Ovary (tissue), 9 donors: Measurements from ENCODE around the gene ZNF45. TPM values are rescaled to one million over a fixed set of nuclear protein-coding genes. Genes with fewer than 3 reads are reported as not detected.

Experiments
- polyA plus RNA-seq, 2 donors: library from polyadenylated mRNA; stranded (reverse); fragments of 200-250 nt in 1 of 2; fragments of 350-450 nt in 1 of 2; fragmentation: Illumina TruSeq in 1 of 2; extraction: RNeasy Lipid Tissue Mini Kit (QIAGEN cat#74804) in 1 of 2; gene quantifications; one replicate each; pipeline ENCODE4 v1.2.3, GENCODE V29; 2013 to 2014
- small RNA-seq: library from RNA; depleted of rRNA; stranded (forward); fragments of <200 nt; gene quantifications from one replicate; pipeline ENCODE3, GENCODE V24; 2016
- total RNA-seq, 7 donors: library from RNA; depleted of rRNA in 2 of 7; stranded (reverse); fragments of >200 nt in 2 of 7; fragmentation: NEBNext Ultra II Directional in 3 of 7; extraction: Animal tissue kit (Norgen Biotek cat#: 25700) in 3 of 7; gene quantifications; one replicate each; pipeline versions ENCODE4 v1.1.0 to v1.2.4, GENCODE V29; 2016 to 2023
- donor health status: DM: no; HTN: no; CAD: no; lungs with moderate emphysema.
- donor health status: DM: no; HTN: no; CAD: no.
- donor health status: Bipolar disorder and iron deficiency.
- donor health status: DM: yes; HTN: yes; CAD: no.
- donor health status: DM: no; HTN: no; CAD: no.
- donor health status: DM: yes; HTN: yes; CAD: no.

Gene ZNF45
- total and polyA plus RNA-seq, 9 donors: 7.0 to 18.8 (median 13.5) TPM

Small RNA genes lying within 50 kb of the gene (small RNA-seq; reads per million reads assigned to genes)
- gene AC006213.5: not detected

Other genes starting within 250 kb of the ZNF45 start
- gene IRGC, start 219.2 kb downstream of the ZNF45 start, total RNA-seq: not detected
- not detected for gene IRGC, start 219.2 kb downstream of the ZNF45 start, polyA plus RNA-seq
- gene SMG9, start 180.3 kb downstream of the ZNF45 start, total RNA-seq: 10 to 100 TPM; 13.9 to 34.8 (median 24.2) TPM
- gene SMG9, start 180.3 kb downstream of the ZNF45 start, polyA plus RNA-seq: 10 to 100 TPM; 15.7 to 15.9 TPM
- 1 to 10 TPM in 5 of 7 donors, under 1 TPM in 2; 0.61 to 9.1 (median 2.6) TPM for gene KCNN4, start 154.3 kb downstream of the ZNF45 start, total RNA-seq
- gene KCNN4, start 154.3 kb downstream of the ZNF45 start, polyA plus RNA-seq: under 1 TPM; 0.28 to 0.71 TPM
- 1 to 10 TPM in 2 of 7 donors, under 1 TPM in 5; 0.25 to 1.9 (median 0.79) TPM for gene LYPD5, start 132.8 kb downstream of the ZNF45 start, total RNA-seq
- 1 to 10 TPM in 1 of 2 donors, under 1 TPM in 1; 0.27 to 1.9 TPM for gene LYPD5, start 132.8 kb downstream of the ZNF45 start, polyA plus RNA-seq
- 10 to 100 TPM in 5 of 7 donors, 1 to 10 TPM in 2; 8.2 to 14.6 (median 11.9) TPM for gene ZNF283, start 108.0 kb downstream of the ZNF45 start, total RNA-seq
- 1 to 10 TPM; 3.2 to 7.3 TPM for gene ZNF283, start 108.0 kb downstream of the ZNF45 start, polyA plus RNA-seq
- gene ZNF404, start 51.3 kb downstream of the ZNF45 start, total RNA-seq: 1 to 10 TPM; 2.1 to 6.4 (median 4.6) TPM
- gene ZNF404, start 51.3 kb downstream of the ZNF45 start, polyA plus RNA-seq: 1 to 10 TPM; 3.2 TPM
- gene ZNF221, start 15.9 kb upstream of the ZNF45 start, total RNA-seq: 10 to 100 TPM in 1 of 7 donors, 1 to 10 TPM in 6; 2.2 to 11.5 (median 8.0) TPM
- gene ZNF221, start 15.9 kb upstream of the ZNF45 start, polyA plus RNA-seq: 1 to 10 TPM; 2.3 to 3.3 TPM
- gene ZNF155, start 48.9 kb upstream of the ZNF45 start, total RNA-seq: 10 to 100 TPM in 5 of 7 donors, 1 to 10 TPM in 2; 3.7 to 13.2 (median 10.7) TPM
- gene ZNF155, start 48.9 kb upstream of the ZNF45 start, polyA plus RNA-seq: 1 to 10 TPM; 6.4 to 9.7 TPM
- 10 to 100 TPM in 1 of 7 donors, 1 to 10 TPM in 6; 2.6 to 11.2 (median 4.4) TPM for gene ZNF230, start 67.7 kb upstream of the ZNF45 start, total RNA-seq
- gene ZNF230, start 67.7 kb upstream of the ZNF45 start, polyA plus RNA-seq: 1 to 10 TPM; 3.5 to 4.1 TPM
- gene ZNF222, start 90.1 kb upstream of the ZNF45 start, total RNA-seq: 1 to 10 TPM; 3.3 to 6.0 (median 4.1) TPM
- gene ZNF222, start 90.1 kb upstream of the ZNF45 start, polyA plus RNA-seq: 1 to 10 TPM; 4.8 to 4.9 TPM
- 1 to 10 TPM; 3.5 to 7.3 (median 4.7) TPM for gene ZNF223, start 116.8 kb upstream of the ZNF45 start, total RNA-seq
- gene ZNF223, start 116.8 kb upstream of the ZNF45 start, polyA plus RNA-seq: 1 to 10 TPM; 4.5 to 6.3 TPM
- 1 to 10 TPM in 6 of 7 donors, under 1 TPM in 1; 0.92 to 2.7 (median 2.1) TPM for gene ZNF284, start 136.9 kb upstream of the ZNF45 start, total RNA-seq
- 1 to 10 TPM in 1 of 2 donors, under 1 TPM in 1; 0.90 to 2.1 TPM for gene ZNF284, start 136.9 kb upstream of the ZNF45 start, polyA plus RNA-seq
- 10 to 100 TPM; 20.0 to 31.0 (median 24.4) TPM for gene ZNF224, start 159.1 kb upstream of the ZNF45 start, total RNA-seq
- 10 to 100 TPM; 16.2 to 19.0 TPM for gene ZNF224, start 159.1 kb upstream of the ZNF45 start, polyA plus RNA-seq
- gene ZNF225, start 178.1 kb upstream of the ZNF45 start, total RNA-seq: 1 to 10 TPM; 3.6 to 8.2 (median 6.9) TPM
- 1 to 10 TPM; 3.5 to 6.4 TPM for gene ZNF225, start 178.1 kb upstream of the ZNF45 start, polyA plus RNA-seq
- 10 to 100 TPM in 5 of 7 donors, 1 to 10 TPM in 2; 5.5 to 14.4 (median 11.3) TPM for gene ZNF234, start 206.3 kb upstream of the ZNF45 start, total RNA-seq
- gene ZNF234, start 206.3 kb upstream of the ZNF45 start, polyA plus RNA-seq: 1 to 10 TPM; 4.2 to 8.5 TPM
- 10 to 100 TPM; 11.5 to 30.3 (median 22.4) TPM for gene ZNF226, start 229.8 kb upstream of the ZNF45 start, total RNA-seq
- gene ZNF226, start 229.8 kb upstream of the ZNF45 start, polyA plus RNA-seq: 10 to 100 TPM; 18.1 to 27.3 TPM